ENCODE data around the gene RTP5. TPM values are rescaled to one million over a fixed set of nuclear protein-coding genes. Genes with fewer than 3 reads are reported as not detected.

RTP5 gene
- total and polyA plus RNA-seq, 3 donors from 2014 or later, result 0.13 to 0.93 (median 0.47) TPM

DNA sequence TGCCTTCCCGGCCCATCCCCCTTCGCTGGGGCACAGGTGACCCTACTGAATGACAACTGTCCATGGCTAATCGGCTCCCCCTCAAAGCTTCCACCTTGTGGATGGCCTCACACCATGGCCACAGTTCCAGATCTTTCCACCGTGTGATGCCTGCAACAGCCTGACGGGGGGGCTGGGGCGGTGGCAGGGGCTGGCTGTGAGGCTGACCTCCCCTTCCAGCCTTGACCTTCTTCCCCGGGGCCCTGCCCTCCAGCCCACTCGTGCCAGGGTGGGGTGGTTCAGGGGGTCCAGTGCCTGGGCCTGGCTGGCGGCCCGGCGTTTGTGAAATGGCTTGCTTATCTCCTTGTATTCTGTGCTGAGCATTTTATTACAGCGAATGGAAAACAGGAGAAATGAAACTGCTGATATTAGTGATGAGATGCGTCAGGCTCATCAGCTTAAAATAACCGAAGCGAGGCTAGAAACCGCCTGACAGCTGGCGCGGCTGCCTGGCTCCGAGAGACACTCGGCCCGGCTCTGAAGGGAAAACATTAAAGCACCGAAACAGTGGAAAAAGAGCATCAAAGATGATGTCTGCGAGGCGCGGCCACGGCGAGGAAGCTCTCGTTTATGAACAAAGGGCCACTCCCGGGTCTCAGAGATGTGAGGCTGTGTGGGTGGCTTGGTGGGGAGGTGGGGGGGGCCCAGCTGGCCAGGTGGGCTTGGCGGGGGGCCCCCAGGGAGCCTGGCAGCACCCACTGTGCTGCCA lies 9.9 kb upstream of the RTP5 start:
- intact Hi-C loops (cut with DNase I; ENCODE audit: low total_unique reads), result no loop called here
- peak in 1 of 3 experiments; percentile 24 for TF ChIP-seq CTCF (IDR thresholded peaks at IDR 0.05)
- no peak for TF ChIP-seq POLR2A (IDR thresholded peaks at IDR 0.05)
- Histone ChIP-seq H3K4me3 (no peak overlapping the region), H3K27me3 (no peaks in the 10 kb centered on the region), H3K4me1 (peaks cover 27% of the 10 kb centered on the region), H3K9me3 (no peaks in the 10 kb centered on the region), H3K36me3 (ENCODE audit: low read depth, missing control alignments) (no peaks in the 10 kb centered on the region), H3K27ac (peak overlapping the region; percentile 88 to 89)
- DNase-seq, result peak; percentile 81
- WGBS, 2 donors, result 25 to 36% methylated on average over 26 to 30 of the region's 30 CpGs

DNA sequence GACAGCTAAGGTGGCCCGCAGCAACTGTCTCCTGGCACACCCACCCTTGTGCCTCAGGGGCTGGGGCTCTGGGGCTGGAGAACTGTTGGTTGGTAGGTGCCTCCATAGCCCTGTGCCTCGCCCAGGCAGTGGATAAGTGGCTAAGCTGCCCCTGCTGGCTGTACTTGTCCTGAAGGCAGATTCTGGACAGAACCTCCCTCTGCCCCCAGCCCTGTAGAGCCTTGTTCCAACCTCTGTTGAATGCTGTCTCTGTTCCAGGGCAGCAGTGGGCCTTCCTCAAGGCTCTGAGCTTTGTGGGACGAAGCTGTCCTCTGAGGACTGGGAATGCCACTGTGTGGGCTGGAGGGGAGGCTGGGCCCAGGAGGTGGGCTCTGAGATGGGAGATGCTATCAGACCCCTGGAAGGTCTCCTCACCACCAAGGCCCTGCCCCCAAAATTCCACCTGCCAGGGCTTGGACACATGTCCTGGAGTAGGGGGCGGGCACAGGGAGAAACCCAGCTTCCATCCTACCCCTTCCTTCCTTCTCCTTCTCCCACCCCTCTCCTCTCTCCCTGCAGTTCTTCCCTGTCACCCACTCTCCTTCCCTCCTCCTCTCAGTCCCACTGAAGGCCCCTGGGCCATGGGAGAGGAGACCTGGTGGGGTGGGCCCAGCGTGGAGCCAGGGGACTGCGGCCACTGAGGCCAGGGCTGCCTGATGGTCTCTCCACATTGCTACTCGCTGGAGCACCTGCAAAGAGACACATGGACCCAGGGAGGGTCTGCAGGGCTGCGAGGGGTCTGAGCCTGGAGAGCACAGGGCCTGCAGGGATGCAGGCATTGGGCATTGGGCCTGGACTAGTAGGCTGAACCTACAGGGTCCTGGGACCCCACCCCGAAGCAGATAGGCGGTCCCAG lies 9.1 kb upstream of the RTP5 start:
- intact Hi-C loops (cut with DNase I; ENCODE audit: low total_unique reads), result no loop called here
- Histone ChIP-seq H3K27me3 (no peaks in the 10 kb centered on the region), H3K4me1 (peaks cover 27% of the 10 kb centered on the region), H3K36me3 (ENCODE audit: low read depth, missing control alignments) (no peaks in the 10 kb centered on the region), H3K27ac (peak overlapping the region; percentile 88 to 89), H3K4me3 (no peak overlapping the region), H3K9me3 (no peaks in the 10 kb centered on the region)
- no peak for DNase-seq
- no peak for TF ChIP-seq CTCF (IDR thresholded peaks at IDR 0.05)
- TF ChIP-seq POLR2A (IDR thresholded peaks at IDR 0.05), result no peak
- 83 to 96% methylated on average over 3 to 10 of the region's 10 CpGs for WGBS, 2 donors

DNA sequence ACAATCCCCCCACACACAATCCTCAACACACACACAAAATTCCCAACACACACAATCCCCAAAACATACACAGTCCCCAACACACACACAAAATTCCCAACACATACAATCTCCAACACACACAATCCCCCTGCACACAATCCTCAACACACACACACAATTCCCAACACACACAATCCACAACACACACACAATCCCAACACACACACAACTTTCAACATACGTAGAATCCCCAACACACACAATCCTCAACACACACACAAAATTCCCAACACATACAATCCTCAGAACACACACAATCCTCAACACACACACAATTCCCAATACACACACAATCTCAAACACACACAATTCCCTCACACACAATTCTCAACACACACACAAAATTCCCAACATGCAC lies 8.3 kb upstream of the RTP5 start:
- Histone ChIP-seq H3K4me3 (no peak overlapping the region), H3K4me1 (peaks cover 27% of the 10 kb centered on the region), H3K36me3 (ENCODE audit: low read depth, missing control alignments) (no peaks in the 10 kb centered on the region), H3K27ac (peak overlapping the region in 1 of 2 donors; percentile 89), H3K27me3 (no peaks in the 10 kb centered on the region), H3K9me3 (no peaks in the 10 kb centered on the region)
- WGBS, 2 donors, result 91 to 96% methylated on average over 1 of the region's 1 CpG
- no peak for DNase-seq
- no peak for TF ChIP-seq POLR2A (IDR thresholded peaks at IDR 0.05)
- no peak for TF ChIP-seq CTCF (IDR thresholded peaks at IDR 0.05)
- intact Hi-C loops (cut with DNase I; ENCODE audit: low total_unique reads), result no loop called here

- Histone ChIP-seq H3K4me1 (peaks cover 27% of the 10 kb centered on the region), H3K4me3 (no peak overlapping the region), H3K27ac (no peak overlapping the region), H3K9me3 (no peaks in the 10 kb centered on the region), H3K27me3 (no peaks in the 10 kb centered on the region), H3K36me3 (ENCODE audit: low read depth, missing control alignments) (no peaks in the 10 kb centered on the region)
- DNase-seq, result no peak
- intact Hi-C loops (cut with DNase I; ENCODE audit: low total_unique reads), result no loop called here
- no peak for TF ChIP-seq CTCF (IDR thresholded peaks at IDR 0.05)
- no peak for TF ChIP-seq POLR2A (IDR thresholded peaks at IDR 0.05)
- WGBS, 2 donors, result 87 to 90% methylated on average over 8 of the region's 8 CpGs
Observed at GRCh38 chr2:241862093-241862492, 7.4 kb upstream of the RTP5 start.
